ENCODE results near the gene DDX41.

The DDX41 gene

GRCh38 chr5:177500685-177501522 is 15.9 kb downstream of the DDX41 start:
- in situ Hi-C loops (cut with HindIII; ENCODE audit: low sequenced_read_pairs): no loop called here
- TF ChIP-seq CTCF (IDR thresholded peaks at IDR 0.05; ENCODE audit: low read depth, low read length, missing control alignments): peak; percentile 95
- peak; percentile 67 for DNase-seq (ENCODE audit: low read depth)
- no peak overlapping the region for H3K4me3 ChIP-seq (ENCODE audit: low read depth, low read length)

- TF ChIP-seq CTCF (IDR thresholded peaks at IDR 0.05; ENCODE audit: low read depth, low read length, missing control alignments): no peak
- in situ Hi-C loops (cut with HindIII; ENCODE audit: low sequenced_read_pairs): no loop called here
- no peak overlapping the region for H3K4me3 ChIP-seq (ENCODE audit: low read depth, low read length)
- DNase-seq (ENCODE audit: low read depth): no peak
These were observed 16.9 kb downstream of the DDX41 start for GRCh38 chr5:177499842-177500241.

GRCh38 chr5:177498013-177498787 is 18.6 kb downstream of the DDX41 start:
- no peak for DNase-seq (ENCODE audit: low read depth)
- no peak for TF ChIP-seq CTCF (IDR thresholded peaks at IDR 0.05; ENCODE audit: low read depth, low read length, missing control alignments)
- in situ Hi-C loops (cut with HindIII; ENCODE audit: low sequenced_read_pairs): no loop called here
- peak overlapping the region; percentile 83 for H3K4me3 ChIP-seq (ENCODE audit: low read depth, low read length)

GRCh38 chr5:177497292-177498012 is 19.3 kb downstream of the DDX41 start, which contains the start of gene PDLIM7:
Gene PDLIM7, minus strand, starts transcription at chr5:177497604. Its CDS starts 1,092 bp downstream, at chr5:177496512.
- H3K4me3 ChIP-seq (ENCODE audit: low read depth, low read length): peak within 1 kb of the TSS; percentile 83
- in situ Hi-C loops (cut with HindIII; ENCODE audit: low sequenced_read_pairs): no loop called here
- TF ChIP-seq CTCF (IDR thresholded peaks at IDR 0.05; ENCODE audit: low read depth, low read length, missing control alignments): no peak
- peak; percentile 89 for DNase-seq (ENCODE audit: low read depth)

- in situ Hi-C loops (cut with HindIII; ENCODE audit: low sequenced_read_pairs): no loop called here
- peak; percentile 85 for DNase-seq (ENCODE audit: low read depth)
- no peak for TF ChIP-seq CTCF (IDR thresholded peaks at IDR 0.05; ENCODE audit: low read depth, low read length, missing control alignments)
- H3K4me3 ChIP-seq (ENCODE audit: low read depth, low read length): peak overlapping the region; percentile 83
These were observed 20.0 kb downstream of the DDX41 start for GRCh38 chr5:177496727-177497291.

Data from astrocyte of the cerebellum (primary cell).